ENCODE measurements around the gene LILRB5. TPM values are rescaled to one million over a fixed set of nuclear protein-coding genes. Genes with fewer than 3 reads are reported as not detected.

Gene LILRB5
- total RNA-seq, 1 donor from 2014 or later, result 12.3 TPM

DNA sequence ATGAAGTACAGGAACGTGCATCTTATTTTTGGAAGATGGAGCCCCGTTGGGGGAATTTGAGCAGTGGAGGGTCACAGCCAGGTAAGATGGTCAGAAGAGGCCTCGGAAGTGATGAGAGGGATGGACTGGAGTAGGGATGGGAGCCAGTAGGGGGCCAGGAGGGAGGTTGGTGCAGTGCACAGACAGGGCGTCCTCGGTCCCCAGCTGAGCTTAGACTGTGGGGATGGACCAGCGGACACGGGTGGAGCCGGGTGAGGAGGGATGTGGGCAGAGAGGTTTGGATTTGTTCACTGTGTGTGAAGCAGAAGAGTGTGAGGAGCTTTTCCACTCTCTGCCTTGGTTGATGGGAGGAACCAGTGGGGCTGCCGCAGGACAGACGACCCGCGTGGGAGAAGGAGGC, 45.8 kb downstream of the LILRB5 start:
- Histone ChIP-seq H3K9me3 (no peaks in the 10 kb centered on the region), H3K27me3 (no peaks in the 10 kb centered on the region), H3K4me3 (no peak overlapping the region), H3K27ac (no peak overlapping the region), H3K4me1 (peaks cover 35% of the 10 kb centered on the region), H3K36me3 (peaks cover 0 to 21% of the 10 kb centered on the region in 2 donors)
- intact Hi-C loops (cut with DNase I), result no loop called here
- DNase-seq (ENCODE audit: extremely low spot score in 2 of 2), result no peak
- TF ChIP-seq POLR2AphosphoS5 (IDR thresholded peaks at IDR 0.05; ENCODE audit: insufficient read depth in 1 of 2, low read depth in 1 of 2) (no peak), POLR2A (IDR thresholded peaks at IDR 0.05) (no peak)
- TF ChIP-seq, protein P1, sequence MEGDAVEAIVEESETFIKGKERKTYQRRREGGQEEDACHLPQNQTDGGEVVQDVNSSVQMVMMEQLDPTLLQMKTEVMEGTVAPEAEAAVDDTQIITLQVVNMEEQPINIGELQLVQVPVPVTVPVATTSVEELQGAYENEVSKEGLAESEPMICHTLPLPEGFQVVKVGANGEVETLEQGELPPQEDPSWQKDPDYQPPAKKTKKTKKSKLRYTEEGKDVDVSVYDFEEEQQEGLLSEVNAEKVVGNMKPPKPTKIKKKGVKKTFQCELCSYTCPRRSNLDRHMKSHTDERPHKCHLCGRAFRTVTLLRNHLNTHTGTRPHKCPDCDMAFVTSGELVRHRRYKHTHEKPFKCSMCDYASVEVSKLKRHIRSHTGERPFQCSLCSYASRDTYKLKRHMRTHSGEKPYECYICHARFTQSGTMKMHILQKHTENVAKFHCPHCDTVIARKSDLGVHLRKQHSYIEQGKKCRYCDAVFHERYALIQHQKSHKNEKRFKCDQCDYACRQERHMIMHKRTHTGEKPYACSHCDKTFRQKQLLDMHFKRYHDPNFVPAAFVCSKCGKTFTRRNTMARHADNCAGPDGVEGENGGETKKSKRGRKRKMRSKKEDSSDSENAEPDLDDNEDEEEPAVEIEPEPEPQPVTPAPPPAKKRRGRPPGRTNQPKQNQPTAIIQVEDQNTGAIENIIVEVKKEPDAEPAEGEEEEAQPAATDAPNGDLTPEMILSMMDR (IDR thresholded peaks at IDR 0.05), result no peak

DNA sequence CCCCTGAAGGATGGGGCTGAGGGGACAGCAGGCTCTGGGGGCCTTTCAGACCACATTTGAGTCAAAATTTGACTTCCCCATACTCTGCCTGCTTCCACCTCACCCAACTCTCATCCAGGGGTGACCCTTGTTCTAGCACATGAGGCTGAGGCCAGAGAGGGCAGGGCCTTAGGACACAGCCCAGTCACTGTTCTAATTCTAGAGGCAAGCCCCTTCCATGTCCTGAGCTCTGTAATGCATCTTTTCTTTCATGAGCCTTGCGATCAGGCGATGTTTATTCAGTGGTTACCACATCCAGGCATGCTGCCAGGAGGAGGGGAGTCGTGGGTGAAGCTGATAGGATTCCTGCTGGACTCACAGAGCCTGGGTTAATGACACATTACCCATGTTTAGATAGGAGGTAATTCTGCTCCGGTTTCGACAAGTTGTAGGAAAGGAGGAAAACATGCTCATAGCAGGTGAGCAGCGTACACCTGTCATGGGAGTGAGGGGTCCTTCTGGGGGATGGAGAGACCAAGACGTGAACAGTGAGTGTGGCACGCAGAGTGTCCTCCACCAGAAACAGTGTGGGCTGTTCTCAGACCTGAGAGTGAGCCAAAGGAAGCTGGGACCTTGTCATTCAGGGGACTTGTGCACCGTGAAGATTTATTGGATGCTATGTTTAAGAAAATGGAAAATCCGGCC, 47.1 kb downstream of the LILRB5 start:
- peaks cover 45% of the 10 kb centered on the region for H3K4me1 ChIP-seq
- H3K4me3 ChIP-seq, result no peak overlapping the region
- no peak for TF ChIP-seq POLR2A (IDR thresholded peaks at IDR 0.05)
- peak in 1 of 2 donors; percentile 29 for TF ChIP-seq POLR2AphosphoS5 (IDR thresholded peaks at IDR 0.05; ENCODE audit: insufficient read depth in 1 of 2, low read depth in 1 of 2)
- TF ChIP-seq, protein P1 (IDR thresholded peaks at IDR 0.05), result no peak
- DNase-seq (ENCODE audit: extremely low spot score in 2 of 2), result no peak
- H3K9me3 ChIP-seq, result no peaks in the 10 kb centered on the region
- peaks cover 0 to 34% of the 10 kb centered on the region in 2 donors for H3K36me3 ChIP-seq
- H3K27me3 ChIP-seq, result no peaks in the 10 kb centered on the region
- peak overlapping the region; percentile 81 for H3K27ac ChIP-seq
- intact Hi-C loops (cut with DNase I), result no loop called here

DNA sequence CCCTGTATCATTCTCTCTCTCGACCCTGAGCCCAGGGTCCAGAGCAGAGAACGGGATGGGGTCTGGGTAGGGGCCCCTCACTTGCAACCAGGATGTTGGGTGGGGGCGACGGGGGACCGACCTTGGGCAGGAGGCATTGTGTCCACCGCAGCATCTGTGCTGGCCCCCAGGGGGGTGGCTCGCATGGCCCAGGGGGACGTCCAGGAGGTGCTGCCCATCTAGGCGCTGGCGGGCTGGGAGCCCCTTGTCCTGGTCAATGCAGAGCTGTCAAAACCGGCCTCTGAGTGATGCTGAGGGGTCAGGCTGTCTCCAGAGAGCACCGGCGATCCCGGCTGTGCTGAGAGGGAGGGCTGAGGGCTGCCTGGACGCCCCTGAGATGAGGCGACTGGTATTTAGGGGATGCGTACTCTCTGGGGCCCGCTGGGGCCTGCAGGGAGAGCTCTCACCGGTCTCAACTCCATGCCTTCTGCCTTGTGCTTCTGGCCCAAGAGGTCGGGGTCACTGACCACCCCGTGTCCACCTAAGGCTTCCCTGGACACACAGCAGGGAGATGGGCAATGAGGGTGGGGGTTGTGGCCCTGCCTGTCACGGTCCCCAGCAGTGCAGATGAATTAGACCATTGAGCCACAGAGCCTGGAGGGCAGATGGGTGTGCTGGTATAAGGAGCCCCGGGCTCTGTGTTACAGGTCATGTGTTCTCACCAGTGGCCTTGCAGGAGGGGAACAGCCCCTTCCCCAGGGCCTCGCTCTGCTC, 47.8 kb downstream of the LILRB5 start:
- peaks cover 53% of the 10 kb centered on the region for H3K4me1 ChIP-seq
- no peak for DNase-seq (ENCODE audit: extremely low spot score in 2 of 2)
- H3K27ac ChIP-seq, result peak overlapping the region; percentile 81
- intact Hi-C loops (cut with DNase I), result no loop called here
- no peaks in the 10 kb centered on the region for H3K27me3 ChIP-seq
- no peaks in the 10 kb centered on the region for H3K9me3 ChIP-seq
- no peak overlapping the region for H3K4me3 ChIP-seq
- TF ChIP-seq POLR2A (IDR thresholded peaks at IDR 0.05) (no peak), POLR2AphosphoS5 (IDR thresholded peaks at IDR 0.05; ENCODE audit: insufficient read depth in 1 of 2, low read depth in 1 of 2) (peak in 1 of 2 donors; percentile 29)
- H3K36me3 ChIP-seq, result peaks cover 0 to 41% of the 10 kb centered on the region in 2 donors

DNA sequence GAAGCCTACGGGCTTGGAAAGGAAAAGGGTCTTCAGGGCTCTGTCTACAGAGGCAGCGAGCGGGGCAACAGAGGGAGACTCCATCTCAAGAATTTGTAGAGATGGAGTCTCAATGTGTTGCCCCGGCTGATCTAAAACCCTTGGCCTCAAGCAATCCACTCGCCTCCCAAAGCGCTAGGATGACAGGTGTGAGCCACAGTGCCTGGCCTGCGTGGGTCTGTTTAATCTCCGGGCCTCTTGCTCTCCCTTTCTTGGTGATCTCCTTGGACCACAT, 48.4 kb downstream of the LILRB5 start:
- H3K9me3 ChIP-seq, result no peaks in the 10 kb centered on the region
- H3K36me3 ChIP-seq, result peaks cover 0 to 47% of the 10 kb centered on the region in 2 donors
- no peak overlapping the region for H3K4me3 ChIP-seq
- no peaks in the 10 kb centered on the region for H3K27me3 ChIP-seq
- TF ChIP-seq POLR2A (IDR thresholded peaks at IDR 0.05), result no peak
- no peak for TF ChIP-seq POLR2AphosphoS5 (IDR thresholded peaks at IDR 0.05; ENCODE audit: insufficient read depth in 1 of 2, low read depth in 1 of 2)
- TF ChIP-seq, protein P1 (IDR thresholded peaks at IDR 0.05), result no peak
- DNase-seq (ENCODE audit: extremely low spot score in 2 of 2), result no peak
- H3K27ac ChIP-seq, result peak overlapping the region; percentile 81
- H3K4me1 ChIP-seq, result peaks cover 58% of the 10 kb centered on the region
- intact Hi-C loops (cut with DNase I), result no loop called here

DNA sequence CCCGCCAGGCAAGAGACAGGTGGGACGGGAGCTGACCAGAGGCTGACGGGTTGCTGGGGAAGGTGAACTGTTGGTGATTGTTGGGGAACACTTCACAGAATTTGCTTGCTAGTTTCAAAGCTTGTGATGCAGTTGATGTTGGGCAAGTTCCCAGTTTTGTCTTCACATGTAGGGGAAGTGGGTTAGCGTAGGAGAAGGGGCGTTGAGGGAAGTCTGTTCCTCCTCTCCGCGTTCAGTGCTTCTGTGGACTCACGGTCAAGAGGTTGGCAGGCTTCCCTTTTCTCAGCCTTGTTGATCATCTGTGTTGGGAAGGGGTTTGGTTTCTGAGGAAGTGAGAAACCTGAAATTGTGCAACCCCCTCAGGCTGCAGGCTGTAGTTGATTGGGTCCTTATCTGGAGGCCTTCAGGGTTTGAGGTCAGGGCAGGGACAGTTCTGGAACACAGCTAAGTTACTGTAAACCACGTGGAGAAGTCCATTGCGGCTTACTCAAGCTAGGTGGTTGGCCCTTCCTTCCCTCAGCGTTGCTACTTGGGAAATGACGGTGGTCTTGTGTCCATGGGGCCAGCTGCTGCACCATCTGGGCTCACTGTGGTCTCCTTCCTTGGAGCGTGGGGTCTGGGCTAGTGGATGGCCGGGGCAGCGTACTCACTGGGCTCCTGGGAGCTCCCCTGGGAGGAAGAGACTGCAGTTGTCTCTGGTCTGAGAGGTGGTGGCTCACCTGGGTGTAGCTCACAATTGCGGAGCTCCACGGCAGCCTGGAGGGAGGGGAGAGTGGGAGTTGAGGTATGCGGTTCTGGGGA, 48.9 kb downstream of the LILRB5 start:
- H3K36me3 ChIP-seq, result peaks cover 0 to 52% of the 10 kb centered on the region in 2 donors
- H3K27me3 ChIP-seq, result no peaks in the 10 kb centered on the region
- DNase-seq (ENCODE audit: extremely low spot score in 2 of 2), result no peak
- H3K27ac ChIP-seq, result peak overlapping the region; percentile 81
- H3K9me3 ChIP-seq, result no peaks in the 10 kb centered on the region
- H3K4me3 ChIP-seq, result no peak overlapping the region
- TF ChIP-seq POLR2AphosphoS5 (IDR thresholded peaks at IDR 0.05; ENCODE audit: insufficient read depth in 1 of 2, low read depth in 1 of 2) (no peak), POLR2A (IDR thresholded peaks at IDR 0.05) (no peak)
- TF ChIP-seq, protein P1 (IDR thresholded peaks at IDR 0.05), result no peak
- peaks cover 63% of the 10 kb centered on the region for H3K4me1 ChIP-seq
- intact Hi-C loops (cut with DNase I), result no loop called here
